Endothelial cell of umbilical vein (primary cell): ENCODE measurements around the gene ENGASE. TPM values are rescaled to one million over a fixed set of nuclear protein-coding genes. Genes with fewer than 3 reads are reported as not detected.

Source experiments
- BruUV-seq: library from RNA; stranded (reverse); fragments of 400-500 nt; replicated peaks from 2 replicates; lab custom pipeline; 2021; lab: Mats Ljungman, UMichigan
- CTCF ChIA-PET: fragments of 300-600, 350-600 bp; sonication (Branson Sonifier 250); formaldehyde crosslinking; loops from one replicate; lab custom pipeline; 2021; ENCODE audit warnings: antibody characterized with exemption, inconsistent platforms; lab: Charles Lee
- POLR2A ChIA-PET: fragments of 300-600, 350-600 bp; sonication (Branson Sonifier 250); formaldehyde crosslinking; loops from one replicate; lab custom pipeline; 2021; ENCODE audit warnings: antibody characterized with exemption, inconsistent platforms; lab: Charles Lee
- DNase-seq: peaks from one replicate; pipeline ENCODE4 v3.0.0-alpha.2; 2011; ENCODE audit warnings: low read depth, low spot score
- FAIRE-seq: peaks from 2 replicates; lab custom pipeline; 2011; peaks lifted over from hg19 to GRCh38; lab: Jason Lieb, UNC
- H2AFZ ChIP-seq: 2 replicates; pipeline ENCODE4 v1.6.0; 2012; ENCODE audit warnings: low read depth, low read length, control low read depth, inconsistent platforms
- H3K27ac ChIP-seq: 2 replicates; pipeline ENCODE4 v1.5.1; 2011; ENCODE audit warnings: low read depth, mild to moderate bottlenecking, control low read depth, low read length, moderate library complexity; ENCODE audit not compliant: insufficient read depth
- H3K27me3 ChIP-seq, 2 experiments: 2 replicates each; pipeline versions ENCODE4 v1.6.0 to v1.6.1; 2011; ENCODE audit warnings: low read length in 2 of 2, mixed read lengths in 1 of 2; ENCODE audit not compliant: control insufficient read depth in 2 of 2, insufficient read depth in 2 of 2
- H3K36me3 ChIP-seq, 2 experiments: 2 replicates in 1 of 2; 3 replicates in 1 of 2; pipeline ENCODE4 v1.5.1; 2011; ENCODE audit warnings: low read length in 2 of 2, mild to moderate bottlenecking in 1 of 2, moderate library complexity in 1 of 2; ENCODE audit not compliant: control insufficient read depth in 2 of 2, insufficient read depth in 2 of 2; ENCODE audit errors: extremely low read depth in 1 of 2
- H3K4me1 ChIP-seq: 3 replicates; pipeline ENCODE4 v1.5.1; 2011; ENCODE audit warnings: mild to moderate bottlenecking, low read length; ENCODE audit not compliant: control insufficient read depth, insufficient read depth; ENCODE audit errors: extremely low read depth
- H3K4me2 ChIP-seq: 2 replicates; pipeline ENCODE4 v1.6.1; 2011; ENCODE audit warnings: low read length, control low read depth, mixed read lengths; ENCODE audit not compliant: insufficient read depth
- H3K4me3 ChIP-seq, 3 experiments: fragments of 200-600 bp in 1 of 3; sonication (generic), shearing (Covaris generic) in 1 of 3; replicated peaks in 1 of 3; 2 replicates each; pipeline ENCODE4 v1.5.1; 2011 to 2016; ENCODE audit warnings: control low read depth in 3 of 3, low read length in 3 of 3, mild to moderate bottlenecking in 2 of 3, inconsistent platforms in 1 of 3, low read depth in 1 of 3, moderate library complexity in 1 of 3; ENCODE audit not compliant: insufficient read depth in 1 of 3
- H3K79me2 ChIP-seq: 2 replicates; pipeline ENCODE4 v1.6.0; 2012; ENCODE audit warnings: low read length, inconsistent platforms; ENCODE audit not compliant: control insufficient read depth, insufficient read depth
- H3K9ac ChIP-seq: replicated peaks from 2 replicates; pipeline ENCODE3; 2011; ENCODE audit warnings: low read length, control low read depth; ENCODE audit not compliant: insufficient read depth; ENCODE audit errors: extremely low read depth
- H3K9me1 ChIP-seq: replicated peaks from 3 replicates; pipeline ENCODE4 v1.6.0; 2011; ENCODE audit warnings: mild to moderate bottlenecking, low read length; ENCODE audit not compliant: control insufficient read depth, insufficient read depth; ENCODE audit errors: extremely low read depth
- H3K9me3 ChIP-seq: replicated peaks from 2 replicates; pipeline ENCODE4 v1.5.1; 2012; ENCODE audit warnings: low read length, inconsistent platforms; ENCODE audit not compliant: control insufficient read depth, insufficient read depth
- H4K20me1 ChIP-seq: replicated peaks from 2 replicates; pipeline ENCODE3; 2011; ENCODE audit warnings: mild to moderate bottlenecking, low read length; ENCODE audit not compliant: control insufficient read depth, insufficient read depth; ENCODE audit errors: extremely low read depth
- EZH2 ChIP-seq: IDR thresholded peaks from 2 replicates; pipeline ENCODE4 v1.6.1; 2012; ENCODE audit warnings: borderline replicate concordance, low read depth, mild to moderate bottlenecking, moderate library complexity, low read length, inconsistent platforms; ENCODE audit not compliant: severe bottlenecking
- FOS ChIP-seq: IDR thresholded peaks from 2 replicates; pipeline ENCODE4 v1.6.1; 2011; ENCODE audit warnings: mild to moderate bottlenecking, low read length, moderate library complexity, borderline replicate concordance; ENCODE audit not compliant: insufficient read depth
- GATA2 ChIP-seq: IDR thresholded peaks from 2 replicates; pipeline ENCODE4 v1.7.0; 2011; ENCODE audit warnings: low read depth, mild to moderate bottlenecking, moderate library complexity, mixed read lengths, low read length; ENCODE audit not compliant: insufficient read length, insufficient read depth
- JUN ChIP-seq: IDR thresholded peaks from 2 replicates; pipeline ENCODE4 v1.6.1; 2011; ENCODE audit warnings: borderline replicate concordance, low read depth; ENCODE audit not compliant: insufficient read length, insufficient read depth
- MAX ChIP-seq: IDR thresholded peaks from 2 replicates; pipeline ENCODE4 v1.6.1; 2011; ENCODE audit not compliant: insufficient read depth, insufficient read length
- POLR2A ChIP-seq: IDR thresholded peaks from 2 replicates; pipeline ENCODE4 v1.6.1; 2012; ENCODE audit warnings: low read depth, mild to moderate bottlenecking, control low read depth, low read length
- POLR2AphosphoS5 ChIP-seq: IDR thresholded peaks from 2 replicates; pipeline ENCODE4 v1.6.1; 2012; ENCODE audit warnings: low read depth, mild to moderate bottlenecking, control low read depth, low read length, moderate library complexity; ENCODE audit not compliant: insufficient read depth
- dilution Hi-C: fragments of 300-500 bp; cut with MboI; formaldehyde crosslinking; loops from one replicate; pipeline ENCODE4 v1.15.0; 2019; ENCODE audit warnings: low sequenced_read_pairs; ENCODE audit not compliant: extremely low pct_ligation_motif_present
- intact Hi-C: fragments of 100-400 bp; cut with micrococcal nuclease; formaldehyde crosslinking; loops from one replicate; pipeline ENCODE4 v1.10.0; 2022
- polyA plus RNA-seq, 4 experiments: library from polyadenylated mRNA; depleted of rRNA in 3 of 4; stranded (reverse) in 3 of 4; unstranded in 1 of 4; fragments of >200 nt; gene quantifications; 2 replicates each; pipeline versions ENCODE4 v1.2.1 to v1.2.3, GENCODE V29; 2011 to 2012; ENCODE audit warnings: missing spikeins in 1 of 4
- total RNA-seq: library from RNA; stranded (reverse); gene quantifications from 2 replicates; pipeline ENCODE4 v1.2.3, GENCODE V29; 2021
- TF ChIP-seq, protein P1 (sequence below), 2 donors: IDR thresholded peaks; 1 replicate in 1 of 2; 2 replicates in 1 of 2; pipeline ENCODE4 v1.5.1; 2011; ENCODE audit warnings: low read length in 2 of 2, mild to moderate bottlenecking in 2 of 2, moderate library complexity in 2 of 2, control low read depth in 1 of 2, inconsistent platforms in 1 of 2, low read depth in 1 of 2; ENCODE audit not compliant: insufficient read depth in 1 of 2; ENCODE audit errors: extremely low read depth in 1 of 2

The ENGASE gene
- total and polyA plus RNA-seq, 2 donors (not counting 3 experiments of a cell fraction or from before 2014, with no cell fraction given): 13.7 to 20.8 TPM

DNA sequence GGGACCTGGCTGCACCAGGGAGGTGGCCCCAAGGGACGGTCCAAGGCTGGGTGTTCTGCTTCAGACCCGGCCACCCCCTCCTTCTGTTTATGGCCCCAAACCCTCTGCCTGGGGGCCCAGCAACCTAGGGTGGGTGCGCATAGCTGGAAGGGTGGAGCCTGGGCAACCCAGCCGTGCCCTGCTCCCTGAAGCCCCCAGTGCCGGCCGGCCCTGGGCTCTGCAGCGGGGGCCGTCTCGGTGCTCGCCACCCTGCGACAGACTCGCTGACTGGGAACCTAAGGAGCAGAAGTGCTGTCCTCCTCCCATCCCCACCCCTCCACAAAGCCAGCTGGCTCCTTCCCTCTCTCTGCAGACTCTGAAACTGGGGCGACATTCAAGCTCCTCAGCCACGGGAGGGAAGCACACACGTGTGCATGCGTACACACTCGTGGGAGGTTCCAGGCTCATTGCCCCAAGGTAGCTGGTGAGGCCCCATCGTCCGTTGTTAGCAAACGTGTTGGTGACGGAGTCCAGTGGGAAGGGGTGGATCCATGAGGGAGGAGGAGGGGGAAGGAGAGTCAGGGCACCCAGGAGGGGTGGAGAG is 43.4 kb downstream of the ENGASE start:
- H3K27me3 ChIP-seq: no peaks in the 10 kb centered on the region
- ChIA-PET POLR2A (no interaction called here), CTCF (interaction anchor here (0.6 to 1.4 kb wide), 2 partner anchors 31 to 283 kb away, joined by 3 read pairs; no protein-coding TSS in a partner anchor)

More for the DNA sequence above, 43.4 kb downstream of the ENGASE start:
- Histone ChIP-seq H4K20me1 (no peaks in the 10 kb centered on the region), H3K36me3 (no peaks in the 10 kb centered on the region), H3K9me3 (no peaks in the 10 kb centered on the region), H3K9ac (no peak overlapping the region), H3K4me3 (no peak overlapping the region), H3K4me1 (no peaks in the 10 kb centered on the region), H3K27ac (no peak overlapping the region), H3K9me1 (no peaks in the 10 kb centered on the region), H3K4me2 (no peak overlapping the region), H2AFZ (no peak overlapping the region), H3K79me2 (no peaks in the 10 kb centered on the region)
- dilution Hi-C loops: no loop called here
- no peak for TF ChIP-seq POLR2A
- no peak for TF ChIP-seq GATA2
- TF ChIP-seq POLR2AphosphoS5: no peak
- TF ChIP-seq FOS: no peak
- no peak for TF ChIP-seq MAX
- TF ChIP-seq EZH2: no peak
- TF ChIP-seq, protein P1, sequence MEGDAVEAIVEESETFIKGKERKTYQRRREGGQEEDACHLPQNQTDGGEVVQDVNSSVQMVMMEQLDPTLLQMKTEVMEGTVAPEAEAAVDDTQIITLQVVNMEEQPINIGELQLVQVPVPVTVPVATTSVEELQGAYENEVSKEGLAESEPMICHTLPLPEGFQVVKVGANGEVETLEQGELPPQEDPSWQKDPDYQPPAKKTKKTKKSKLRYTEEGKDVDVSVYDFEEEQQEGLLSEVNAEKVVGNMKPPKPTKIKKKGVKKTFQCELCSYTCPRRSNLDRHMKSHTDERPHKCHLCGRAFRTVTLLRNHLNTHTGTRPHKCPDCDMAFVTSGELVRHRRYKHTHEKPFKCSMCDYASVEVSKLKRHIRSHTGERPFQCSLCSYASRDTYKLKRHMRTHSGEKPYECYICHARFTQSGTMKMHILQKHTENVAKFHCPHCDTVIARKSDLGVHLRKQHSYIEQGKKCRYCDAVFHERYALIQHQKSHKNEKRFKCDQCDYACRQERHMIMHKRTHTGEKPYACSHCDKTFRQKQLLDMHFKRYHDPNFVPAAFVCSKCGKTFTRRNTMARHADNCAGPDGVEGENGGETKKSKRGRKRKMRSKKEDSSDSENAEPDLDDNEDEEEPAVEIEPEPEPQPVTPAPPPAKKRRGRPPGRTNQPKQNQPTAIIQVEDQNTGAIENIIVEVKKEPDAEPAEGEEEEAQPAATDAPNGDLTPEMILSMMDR (IDR thresholded peaks at IDR 0.05; ENCODE audit: extremely low read depth in 1 of 2, insufficient read depth in 1 of 2, low read depth in 1 of 2, low read length in 2 of 2): no peak
- no peak for TF ChIP-seq JUN
- FAIRE-seq: no peak
- BruUV-seq: no TSS peak
- intact Hi-C loops: no loop called here
- DNase-seq: no peak
